ENCODE data around the gene TNIK.

The TNIK gene

DNA sequence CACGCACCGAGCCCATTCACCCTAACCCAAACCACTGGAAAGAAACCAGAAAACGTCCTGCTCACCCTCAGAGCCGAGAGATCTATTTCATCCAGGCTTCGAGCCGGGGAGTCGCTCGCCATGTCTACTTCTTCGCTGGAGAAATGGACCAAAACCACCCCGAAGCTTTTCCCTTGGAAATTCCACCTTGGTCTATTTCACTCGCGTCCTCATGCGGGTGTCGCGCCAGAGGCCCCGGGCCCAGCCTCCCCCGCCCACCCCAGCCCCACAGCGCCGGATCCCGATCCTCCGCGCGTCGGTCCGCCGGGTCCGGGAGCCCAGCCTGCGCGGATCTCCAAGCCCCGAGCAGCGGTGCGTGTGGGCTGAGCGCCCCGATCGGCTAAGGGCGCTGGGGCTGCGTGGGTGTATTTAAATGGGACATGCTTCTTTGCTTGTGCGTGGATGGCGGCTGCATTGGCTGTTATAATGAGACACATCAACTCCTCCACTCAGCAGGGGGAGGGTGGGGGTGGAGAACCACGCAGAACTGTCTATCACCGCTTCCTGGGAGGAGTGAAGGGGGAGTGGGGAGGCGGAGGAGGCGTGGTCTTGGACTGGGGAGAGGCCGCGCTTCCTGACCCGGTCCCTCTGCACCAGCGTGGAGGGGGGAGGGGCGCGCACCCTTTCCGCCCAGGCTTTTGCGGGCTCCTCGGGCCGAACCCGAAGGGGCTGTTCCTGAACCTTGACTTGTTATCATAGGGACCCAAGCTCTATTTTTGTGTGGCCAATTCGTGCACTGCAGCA lies at the start of gene TNIK:
TSS of gene TNIK (minus strand) at position 464 of the 783 bp plus-strand sequence. CDS start at position 122, 342 bp downstream.
- DNase-seq (ENCODE audit: low read depth): peak; percentile 66

DNA sequence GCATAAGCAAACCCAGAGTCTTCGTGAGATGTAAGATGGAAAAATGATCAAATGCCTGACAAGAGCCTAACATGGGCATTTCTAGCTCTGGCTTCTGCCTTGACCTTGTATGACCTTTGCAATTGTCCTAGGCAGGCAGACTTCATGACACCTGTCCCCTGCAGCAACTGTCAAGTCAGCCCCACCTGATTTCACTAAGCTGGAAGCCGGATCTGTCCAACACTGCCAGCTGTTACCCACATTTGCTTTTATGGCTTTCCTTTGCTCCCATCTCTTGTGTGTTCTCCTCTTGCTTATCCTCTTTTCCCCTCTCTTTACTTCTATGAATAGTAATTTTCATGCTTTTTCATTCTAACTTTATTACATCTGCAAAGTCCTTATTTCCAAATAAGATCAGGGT lies 48.5 kb upstream of the TNIK start:
- no peak for DNase-seq (ENCODE audit: low read depth)

DNA sequence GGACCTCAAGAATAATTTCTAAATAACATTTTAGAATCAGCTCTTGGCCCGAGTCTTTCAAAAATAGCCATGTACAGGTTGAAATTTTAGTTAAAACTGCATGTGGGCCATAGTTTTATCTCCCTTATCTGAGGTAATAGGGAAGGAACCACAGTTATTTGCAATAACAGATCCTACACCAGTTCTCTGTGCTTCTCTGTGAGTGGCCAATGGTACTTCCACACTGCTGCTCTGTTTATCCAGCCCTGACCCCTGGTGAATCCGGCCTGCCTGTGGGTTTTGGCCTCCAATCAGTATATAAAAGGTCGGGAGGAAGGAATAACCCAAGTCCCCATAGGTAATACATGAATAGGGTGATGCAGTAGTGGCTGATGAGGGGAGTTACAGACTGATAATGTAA lies 48.0 kb upstream of the TNIK start:
- no peak for DNase-seq (ENCODE audit: low read depth)

- DNase-seq (ENCODE audit: low read depth): no peak
Measured at GRCh38 chr3:171506743-171507319, 46.6 kb upstream of the TNIK start.

- no peak for DNase-seq (ENCODE audit: low read depth)
Measured at GRCh38 chr3:171505822-171506333, 45.7 kb upstream of the TNIK start.

DNA sequence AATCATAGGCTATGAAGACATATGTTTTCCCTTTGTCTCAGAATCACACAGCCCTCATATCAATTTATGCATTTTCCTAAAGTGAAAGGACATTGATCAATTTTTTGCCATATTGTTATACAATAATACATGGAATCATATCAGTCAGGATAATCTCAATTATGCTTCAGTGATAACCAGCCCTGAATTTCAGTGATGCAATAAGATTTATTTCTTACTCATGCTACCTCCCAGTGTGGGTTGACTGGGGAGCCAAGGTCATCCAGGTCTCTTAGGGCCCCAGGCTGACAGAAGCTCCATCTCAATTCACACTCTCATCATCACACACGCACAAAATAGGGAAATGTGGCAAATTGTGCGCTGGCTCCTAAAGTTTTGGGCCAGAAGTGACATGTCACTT lies 44.2 kb upstream of the TNIK start:
- no peak for DNase-seq (ENCODE audit: low read depth)

GRCh38 chr3:171503817-171504216 lies 43.6 kb upstream of the TNIK start:
- DNase-seq (ENCODE audit: low read depth): no peak

GRCh38 chr3:171498921-171499320 lies 38.7 kb upstream of the TNIK start:
- no peak for DNase-seq (ENCODE audit: low read depth)

DNA sequence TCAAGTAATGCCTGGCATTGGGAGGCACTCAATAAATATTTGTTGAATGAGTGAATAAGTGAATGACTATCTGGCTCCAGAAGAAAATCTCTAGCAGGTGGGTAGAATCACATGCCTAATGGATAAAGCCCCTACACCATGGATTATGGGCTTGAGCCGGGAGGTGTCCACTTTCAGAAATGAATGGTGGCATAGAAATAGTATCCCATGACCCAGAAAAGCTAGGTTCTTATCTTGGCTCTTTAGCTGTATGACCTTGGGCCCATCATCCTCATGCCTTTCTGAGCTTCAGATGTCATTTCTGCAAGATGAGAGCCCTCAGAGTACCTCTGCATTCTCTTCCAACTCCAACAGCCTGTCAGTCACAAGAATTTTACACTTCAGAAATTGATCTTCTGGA lies 37.3 kb upstream of the TNIK start:
- no peak for DNase-seq (ENCODE audit: low read depth)

DNA sequence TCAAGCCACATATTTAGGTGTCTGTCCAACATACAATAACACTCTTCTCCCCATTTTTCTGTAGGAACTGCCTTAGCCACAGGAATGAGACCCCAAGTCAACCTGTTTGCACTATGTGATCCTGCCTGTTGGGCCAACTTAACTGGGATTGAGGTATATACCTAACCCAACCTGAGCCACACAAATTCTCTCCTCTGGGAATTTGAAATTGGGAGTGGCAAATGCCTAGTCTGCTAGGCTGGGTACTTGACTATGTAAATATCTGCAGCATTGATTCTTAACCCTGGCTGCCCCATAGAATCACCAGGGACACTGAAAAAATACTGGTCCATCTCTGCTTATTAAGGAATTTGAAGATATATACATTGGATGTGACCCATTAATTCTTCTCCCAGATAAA lies 35.2 kb upstream of the TNIK start:
- no peak for DNase-seq (ENCODE audit: low read depth)

- DNase-seq (ENCODE audit: low read depth): no peak
Measured at GRCh38 chr3:171494457-171495109, 34.4 kb upstream of the TNIK start.

DNA sequence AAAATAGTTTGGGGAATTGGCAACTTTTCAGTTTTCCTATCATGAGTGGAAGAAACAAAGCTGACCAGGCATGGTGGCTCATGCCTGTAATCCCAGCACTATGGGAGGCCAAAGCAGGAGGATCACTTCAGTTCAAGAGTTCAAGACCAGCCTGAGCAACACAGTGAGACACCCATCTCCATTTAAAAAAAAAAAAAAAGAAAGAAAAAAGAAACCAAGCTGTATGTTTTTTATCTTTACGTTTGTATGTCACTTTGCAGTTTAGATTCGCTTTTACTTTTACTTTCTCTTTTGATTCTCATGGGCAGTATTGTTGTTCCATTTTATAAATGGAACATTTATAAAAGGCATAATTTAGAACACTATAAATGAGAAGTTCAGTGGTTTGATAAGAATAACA lies 31.2 kb upstream of the TNIK start:
- no peak for DNase-seq (ENCODE audit: low read depth)

- DNase-seq (ENCODE audit: low read depth): no peak
Measured at GRCh38 chr3:171490901-171491300, 30.7 kb upstream of the TNIK start.

- DNase-seq (ENCODE audit: low read depth): no peak
Measured at GRCh38 chr3:171489348-171489747, 29.1 kb upstream of the TNIK start.

DNA sequence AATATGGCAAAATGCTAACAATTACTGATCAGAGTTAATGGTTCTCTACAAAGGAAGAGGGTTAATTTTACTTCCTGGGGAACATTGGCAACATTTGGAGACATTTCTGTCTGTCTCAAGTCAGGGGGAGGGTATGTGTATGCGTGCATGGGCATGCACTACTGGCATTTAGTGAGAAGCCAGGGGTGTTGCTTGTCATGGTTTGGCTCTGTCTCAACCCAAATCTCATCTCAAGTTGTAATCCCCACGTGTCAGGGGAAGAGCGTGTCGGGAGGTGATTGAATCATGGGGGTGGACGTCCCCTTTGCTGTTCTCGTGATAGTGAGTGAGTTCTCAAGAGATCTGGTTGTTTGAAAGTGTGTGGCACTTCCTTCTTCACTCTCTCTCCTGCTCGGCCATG lies 28.3 kb upstream of the TNIK start:
- no peak for DNase-seq (ENCODE audit: low read depth)

DNA sequence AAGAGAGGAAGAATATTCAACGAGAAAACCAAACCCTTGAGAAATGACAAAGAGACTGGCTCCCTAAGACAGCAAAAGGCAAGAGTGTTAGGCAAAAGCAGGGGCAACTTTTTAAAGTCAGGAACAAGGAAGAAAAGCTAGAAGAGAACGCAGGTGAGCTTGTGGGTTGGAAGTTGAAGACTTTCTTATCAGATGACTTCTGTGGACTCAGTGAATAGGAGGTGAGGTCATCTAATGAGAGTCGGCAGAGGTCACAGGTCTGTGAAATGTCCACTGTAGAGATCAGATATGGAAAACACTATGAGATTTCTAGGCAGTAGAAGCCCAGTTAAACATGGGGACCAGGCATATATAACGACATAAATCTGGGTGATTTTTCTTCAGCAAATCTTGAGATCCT lies 27.2 kb upstream of the TNIK start:
- DNase-seq (ENCODE audit: low read depth): no peak

GRCh38 chr3:171485338-171485737 lies 25.1 kb upstream of the TNIK start:
- no peak for DNase-seq (ENCODE audit: low read depth)

GRCh38 chr3:171481011-171481410 lies 20.8 kb upstream of the TNIK start:
- DNase-seq (ENCODE audit: low read depth): no peak

DNA sequence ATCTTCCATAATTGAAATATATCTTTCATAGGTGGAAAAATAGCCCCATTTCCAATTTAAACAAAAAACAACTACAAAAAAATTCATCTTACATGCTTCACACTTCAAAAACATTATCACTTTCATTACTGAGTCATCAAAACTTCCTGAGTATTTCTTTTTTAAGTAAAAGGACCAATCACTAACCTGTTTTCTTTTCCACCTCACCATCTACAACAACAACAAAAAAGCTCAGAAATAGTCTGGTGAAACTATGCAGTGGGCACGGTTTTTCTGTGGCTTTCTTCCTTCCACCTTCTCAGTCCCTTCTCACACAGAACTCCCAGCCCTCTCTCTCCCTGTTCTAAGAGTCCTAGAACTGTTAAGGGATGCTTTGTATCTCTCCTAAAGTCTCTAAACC lies 20.3 kb upstream of the TNIK start:
- DNase-seq (ENCODE audit: low read depth): no peak

GRCh38 chr3:171476532-171477102 lies 16.4 kb upstream of the TNIK start:
- no peak for DNase-seq (ENCODE audit: low read depth)

DNA sequence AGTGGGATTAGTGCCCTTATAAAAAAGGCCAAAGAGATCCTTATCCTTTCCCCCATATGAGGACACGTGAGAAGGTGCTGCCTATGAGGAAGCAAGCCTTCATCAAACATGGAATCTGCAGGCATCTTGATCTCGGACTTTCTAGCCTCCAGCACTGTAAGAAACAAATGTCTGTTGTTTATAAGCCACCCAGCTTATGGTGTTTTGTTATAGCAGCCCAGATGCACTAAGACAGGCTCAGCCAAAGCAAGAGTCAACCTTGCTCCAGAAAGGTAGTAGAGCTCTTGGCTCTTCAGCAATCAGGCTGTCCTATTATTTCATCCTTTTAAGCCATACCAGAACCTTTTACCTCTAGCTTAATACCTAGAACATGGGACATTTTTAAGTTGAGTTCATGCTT lies 12.3 kb upstream of the TNIK start:
- no peak for DNase-seq (ENCODE audit: low read depth)

DNA sequence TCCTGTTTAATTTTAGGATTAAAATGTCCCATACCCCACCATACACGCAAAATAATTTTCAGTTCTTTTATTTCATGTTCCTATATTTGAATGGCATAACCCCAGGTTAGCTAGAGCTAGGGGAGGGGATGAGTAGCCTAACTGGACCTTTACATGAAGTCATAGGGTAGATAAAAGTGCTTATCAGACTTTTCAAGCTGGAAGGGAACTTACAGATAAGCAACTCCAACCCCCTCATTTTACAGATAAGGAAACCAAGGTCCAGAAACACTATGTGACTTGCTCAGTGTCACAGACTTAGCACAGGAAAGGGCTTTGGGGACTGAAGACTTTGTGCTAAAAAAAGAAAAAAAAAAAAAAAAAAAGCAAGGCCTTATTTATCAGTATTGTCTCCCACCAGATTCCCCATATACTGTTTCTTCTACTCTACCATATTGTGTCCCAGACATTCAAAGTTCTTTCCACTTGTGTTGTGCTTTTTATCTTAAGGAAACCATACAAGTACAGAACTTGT lies 10.6 kb upstream of the TNIK start:
- DNase-seq (ENCODE audit: low read depth): no peak

DNA sequence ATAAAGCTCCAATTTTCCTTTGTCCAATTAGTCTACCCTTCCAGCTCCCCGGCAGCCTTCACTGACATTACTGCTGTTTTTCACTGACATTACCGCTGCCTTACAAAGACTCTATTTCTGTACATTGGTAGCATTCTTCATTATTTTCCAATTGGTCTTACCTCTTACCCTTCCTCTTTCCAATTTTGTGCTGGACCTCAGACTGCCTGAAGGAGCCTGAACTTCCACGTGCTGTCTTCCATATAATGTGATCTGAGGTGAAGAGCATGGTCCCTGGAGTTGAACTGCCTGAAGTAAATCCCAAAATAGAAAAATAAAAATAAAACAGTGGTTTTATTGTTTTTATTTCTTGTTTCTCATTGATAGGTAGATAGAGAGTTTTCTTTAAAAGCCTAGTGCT lies 9.2 kb upstream of the TNIK start:
- DNase-seq (ENCODE audit: low read depth): no peak

All from HS-27A (cell line).